Activated naive CD8-positive, alpha-beta T cell treated with anti-CD3 and anti-CD28 coated beads, Interleukin-2, amount 10 ng/mL, durations not matched to agents 7 days and 5 days (primary cell): Measurements from ENCODE around the gene ANKRD29. TPM values are rescaled to one million over a fixed set of nuclear protein-coding genes. Genes with fewer than 3 reads are reported as not detected.
"Not testable (repeated sequence)": the region's sequence is repeated elsewhere in the genome, so short reads cannot be mapped to it uniquely, and the experiment has no call there.

Experiments
- ATAC-seq: fragments of 150-1000 bp; cut with Tn5 transposase; one replicate; pipeline ENCODE4 v1.10.0; 2021; ENCODE audit warnings: low read depth, moderate library complexity
- POLR2A ChIA-PET: fragments of 350-600 bp; sonication (Branson Sonifier 250); formaldehyde crosslinking; loops from one replicate; lab custom pipeline; 2021; ENCODE audit warnings: antibody characterized with exemption; lab: Charles Lee
- DNase-seq: peaks from one replicate; pipeline ENCODE4 v3.0.0; 2021
- H3K27ac Mint-ChIP-seq: one replicate; pipeline ENCODE4 v1.8.0; 2022; ENCODE audit warnings: mild to moderate bottlenecking, mixed read lengths
- H3K27me3 Mint-ChIP-seq: one replicate; pipeline ENCODE4 v1.8.0; 2022; ENCODE audit warnings: mild to moderate bottlenecking, moderate library complexity, mixed read lengths
- H3K36me3 Mint-ChIP-seq: one replicate; pipeline ENCODE4 v1.8.0; 2021; ENCODE audit warnings: mild to moderate bottlenecking, mixed read lengths
- H3K4me1 Mint-ChIP-seq: one replicate; pipeline ENCODE4 v1.8.0; 2021; ENCODE audit warnings: mixed read lengths
- H3K4me3 Mint-ChIP-seq: one replicate; pipeline ENCODE4 v1.8.0; 2022; ENCODE audit warnings: mild to moderate bottlenecking, moderate library complexity, mixed read lengths
- H3K9me3 Mint-ChIP-seq: one replicate; pipeline ENCODE4 v1.8.0; 2021; ENCODE audit warnings: mixed read lengths
- total RNA-seq, 2 experiments: library from RNA; stranded (reverse); gene quantifications; one replicate each; pipeline ENCODE4 v1.2.3, GENCODE V29; 2021

ANKRD29 gene
- total RNA-seq, 2 experiments from 2014 or later: not detected

- DNase-seq (no peak), ATAC-seq (no peak)
- no peaks in the 10 kb centered on the region for H3K36me3 Mint-ChIP-seq
- POLR2A ChIA-PET: no interaction called here
- H3K4me3 Mint-ChIP-seq: no peak overlapping the region
- peaks cover 42% of the 10 kb centered on the region for H3K27me3 Mint-ChIP-seq
- H3K4me1 Mint-ChIP-seq: no peaks in the 10 kb centered on the region
- no peaks in the 10 kb centered on the region for H3K9me3 Mint-ChIP-seq
- H3K27ac Mint-ChIP-seq: no peak overlapping the region
Measured at GRCh38 chr18:23648456-23648855, 14.3 kb downstream of the ANKRD29 start.

GRCh38 chr18:23646282-23646681 is 16.4 kb downstream of the ANKRD29 start:
- POLR2A ChIA-PET: no interaction called here
- no peaks in the 10 kb centered on the region for H3K36me3 Mint-ChIP-seq
- H3K9me3 Mint-ChIP-seq: peaks cover 1% of the 10 kb centered on the region
- no peaks in the 10 kb centered on the region for H3K4me1 Mint-ChIP-seq
- H3K4me3 Mint-ChIP-seq: no peak overlapping the region
- H3K27ac Mint-ChIP-seq: no peak overlapping the region
- no peak for DNase-seq
- ATAC-seq: no peak
- H3K27me3 Mint-ChIP-seq: peaks cover 44% of the 10 kb centered on the region

- Mint-ChIP-seq H3K27ac (no peak overlapping the region), H3K27me3 (peaks cover 44% of the 10 kb centered on the region), H3K36me3 (no peaks in the 10 kb centered on the region), H3K4me1 (no peaks in the 10 kb centered on the region), H3K9me3 (peaks cover 1% of the 10 kb centered on the region), H3K4me3 (no peak overlapping the region)
- no peak for ATAC-seq
- POLR2A ChIA-PET: no interaction called here
- no peak for DNase-seq
Measured at GRCh38 chr18:23645568-23646175, 17.0 kb downstream of the ANKRD29 start.

GRCh38 chr18:23643815-23644490 is 18.8 kb downstream of the ANKRD29 start:
- no peak overlapping the region for H3K27ac Mint-ChIP-seq
- no peaks in the 10 kb centered on the region for H3K4me1 Mint-ChIP-seq
- no peak for ATAC-seq
- POLR2A ChIA-PET: no interaction called here
- peaks cover 1% of the 10 kb centered on the region for H3K9me3 Mint-ChIP-seq
- no peaks in the 10 kb centered on the region for H3K36me3 Mint-ChIP-seq
- no peak overlapping the region for H3K4me3 Mint-ChIP-seq
- H3K27me3 Mint-ChIP-seq: peaks cover 41% of the 10 kb centered on the region
- DNase-seq: no peak

GRCh38 chr18:23641937-23642666 is 20.6 kb downstream of the ANKRD29 start:
- ATAC-seq (no peak), DNase-seq (no peak)
- Mint-ChIP-seq H3K36me3 (no peaks in the 10 kb centered on the region), H3K4me3 (no peak overlapping the region), H3K27ac (no peak overlapping the region), H3K9me3 (peaks cover 1% of the 10 kb centered on the region), H3K27me3 (peaks cover 38% of the 10 kb centered on the region), H3K4me1 (no peaks in the 10 kb centered on the region)
- POLR2A ChIA-PET: no interaction called here

GRCh38 chr18:23641143-23641720 is 21.5 kb downstream of the ANKRD29 start:
- POLR2A ChIA-PET: no interaction called here
- Mint-ChIP-seq H3K4me1 (no peaks in the 10 kb centered on the region), H3K4me3 (no peak overlapping the region)

GRCh38 chr18:23640052-23640451 is 22.7 kb downstream of the ANKRD29 start:
- POLR2A ChIA-PET: no interaction called here
- Mint-ChIP-seq H3K27ac (no peak overlapping the region), H3K27me3 (peaks cover 31% of the 10 kb centered on the region), H3K4me1 (peaks cover 6% of the 10 kb centered on the region), H3K36me3 (no peaks in the 10 kb centered on the region), H3K4me3 (no peak overlapping the region), H3K9me3 (peaks cover 1% of the 10 kb centered on the region)
- ATAC-seq: no peak
- DNase-seq: no peak

More at GRCh38 chr18:23641143-23641720, 21.5 kb downstream of the ANKRD29 start:
- Mint-ChIP-seq H3K36me3 (no peaks in the 10 kb centered on the region), H3K27ac (no peak overlapping the region), H3K27me3 (peaks cover 32% of the 10 kb centered on the region), H3K9me3 (peaks cover 1% of the 10 kb centered on the region)
- DNase-seq (no peak), ATAC-seq (no peak)

GRCh38 chr18:23636433-23636832 is 26.3 kb downstream of the ANKRD29 start:
- peaks cover 15% of the 10 kb centered on the region for H3K4me1 Mint-ChIP-seq
- H3K9me3 Mint-ChIP-seq, POLR2A ChIA-PET: not testable (repeated sequence)

GRCh38 chr18:23636071-23636399 is 26.7 kb downstream of the ANKRD29 start:
- Mint-ChIP-seq H3K27ac (no peak overlapping the region), H3K4me1 (peaks cover 15% of the 10 kb centered on the region), H3K27me3 (peaks cover 34% of the 10 kb centered on the region), H3K9me3 (no peaks in the 10 kb centered on the region), H3K4me3 (no peak overlapping the region), H3K36me3 (no peaks in the 10 kb centered on the region)
- POLR2A ChIA-PET: no interaction called here
- ATAC-seq: no peak
- no peak for DNase-seq

More at GRCh38 chr18:23636433-23636832, 26.3 kb downstream of the ANKRD29 start:
- not testable (repeated sequence) for H3K4me3 Mint-ChIP-seq, H3K27ac Mint-ChIP-seq, H3K36me3 Mint-ChIP-seq, DNase-seq, ATAC-seq
- peaks cover 32% of the 10 kb centered on the region for H3K27me3 Mint-ChIP-seq

GRCh38 chr18:23635283-23636070 is 27.2 kb downstream of the ANKRD29 start:
- Mint-ChIP-seq H3K9me3 (no peaks in the 10 kb centered on the region), H3K27me3 (peaks cover 34% of the 10 kb centered on the region), H3K27ac (no peak overlapping the region), H3K4me1 (peaks cover 15% of the 10 kb centered on the region), H3K4me3 (no peak overlapping the region), H3K36me3 (no peaks in the 10 kb centered on the region)
- POLR2A ChIA-PET: no interaction called here
- DNase-seq (no peak), ATAC-seq (no peak)

- H3K27me3 Mint-ChIP-seq: peaks cover 34% of the 10 kb centered on the region
- no peak overlapping the region for H3K4me3 Mint-ChIP-seq
- H3K36me3 Mint-ChIP-seq: no peaks in the 10 kb centered on the region
- peaks cover 15% of the 10 kb centered on the region for H3K4me1 Mint-ChIP-seq
- POLR2A ChIA-PET: no interaction called here
- no peak overlapping the region for H3K27ac Mint-ChIP-seq
- no peak for DNase-seq
- no peaks in the 10 kb centered on the region for H3K9me3 Mint-ChIP-seq
- ATAC-seq: no peak
Measured at GRCh38 chr18:23634692-23635091, 28.0 kb downstream of the ANKRD29 start.

GRCh38 chr18:23632615-23633014 is 30.1 kb downstream of the ANKRD29 start:
- Mint-ChIP-seq H3K4me1 (peaks cover 15% of the 10 kb centered on the region), H3K4me3 (no peak overlapping the region), H3K9me3 (no peaks in the 10 kb centered on the region), H3K27me3 (peaks cover 22% of the 10 kb centered on the region), H3K36me3 (no peaks in the 10 kb centered on the region), H3K27ac (no peak overlapping the region)
- DNase-seq: no peak
- no peak for ATAC-seq
- POLR2A ChIA-PET: no interaction called here

- no peaks in the 10 kb centered on the region for H3K9me3 Mint-ChIP-seq
- ATAC-seq (no peak), DNase-seq (no peak)
- H3K4me3 Mint-ChIP-seq: no peak overlapping the region
- no peak overlapping the region for H3K27ac Mint-ChIP-seq
- H3K4me1 Mint-ChIP-seq: peaks cover 15% of the 10 kb centered on the region
- POLR2A ChIA-PET: no interaction called here
- peaks cover 19% of the 10 kb centered on the region for H3K27me3 Mint-ChIP-seq
- no peaks in the 10 kb centered on the region for H3K36me3 Mint-ChIP-seq
Measured at GRCh38 chr18:23631746-23632145, 31.0 kb downstream of the ANKRD29 start.
